Midbrain (tissue), 1 donor: ENCODE measurements around the gene CD6.

ENCODE experiments used
- DNase-seq: peaks from one replicate; lab custom pipeline; 2025; lab: John Stamatoyannopoulos, UW

CD6 gene

GRCh38 chr11:60984149-60984548 lies 12.7 kb downstream of the CD6 start:
- no peak for DNase-seq

DNA sequence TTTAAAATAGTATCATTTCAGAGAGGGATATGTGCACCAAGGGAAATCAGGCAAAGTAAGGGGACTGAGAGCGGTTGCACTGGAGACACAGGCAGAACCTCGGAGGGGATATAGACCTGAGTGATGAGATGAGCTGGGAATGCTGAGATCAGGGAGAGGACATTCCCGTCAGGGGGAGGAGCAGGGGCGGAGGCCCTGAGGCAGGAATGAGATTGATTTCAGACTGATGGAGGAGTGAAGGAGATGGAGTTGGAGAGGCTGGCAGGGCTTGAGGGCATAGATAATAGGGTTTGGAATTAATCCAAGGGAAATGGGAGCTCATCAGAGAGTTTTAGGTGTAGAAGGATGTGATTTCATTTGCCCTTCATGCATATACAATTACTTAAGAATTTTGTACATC lies 13.2 kb downstream of the CD6 start:
- DNase-seq, result no peak

GRCh38 chr11:60985501-60985900 lies 14.0 kb downstream of the CD6 start:
- DNase-seq, result no peak

DNA sequence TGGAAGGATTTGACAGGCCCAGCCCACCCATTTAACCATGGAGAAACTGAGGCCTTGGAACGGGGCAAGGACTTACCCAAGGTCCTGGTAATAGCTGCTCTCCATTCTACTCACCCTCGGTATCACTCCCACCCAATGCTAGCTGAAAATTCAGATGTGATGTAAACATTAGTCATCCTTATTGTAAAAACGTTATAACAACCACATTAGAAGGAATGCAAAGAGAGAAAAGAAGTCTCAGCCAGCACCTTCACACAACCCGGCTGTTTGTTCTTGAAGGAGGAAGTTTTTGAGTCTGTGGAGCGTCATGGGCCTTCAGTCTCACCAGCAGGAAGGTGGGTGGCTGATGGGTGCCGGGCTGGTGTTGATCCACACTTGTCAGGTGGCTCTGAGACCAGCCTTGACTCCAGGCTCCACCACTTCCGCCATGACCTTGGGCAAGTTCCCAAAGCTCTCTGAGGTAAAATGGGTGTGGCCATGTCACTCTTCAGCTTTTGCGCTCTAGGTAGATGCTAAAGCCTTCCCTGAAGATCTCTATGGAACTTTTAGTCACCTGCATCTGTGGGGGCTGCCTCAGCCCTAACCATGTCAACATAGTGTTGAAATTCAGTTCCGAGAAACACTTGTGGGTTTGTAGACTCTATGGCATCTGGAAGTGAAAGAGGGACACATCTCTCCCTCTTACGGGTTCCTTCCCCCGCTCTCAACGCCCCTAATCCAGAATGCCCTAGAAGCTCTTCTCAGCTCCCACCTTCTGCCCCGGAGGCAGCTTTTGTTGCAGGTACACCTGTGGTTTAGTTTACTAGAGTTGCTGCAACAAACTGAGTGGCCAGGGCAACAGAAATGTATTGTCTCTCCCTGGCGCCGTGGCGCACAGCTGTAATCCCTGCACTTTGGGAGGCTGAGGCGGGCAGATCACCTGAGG lies 14.8 kb downstream of the CD6 start:
- DNase-seq, result no peak

DNA sequence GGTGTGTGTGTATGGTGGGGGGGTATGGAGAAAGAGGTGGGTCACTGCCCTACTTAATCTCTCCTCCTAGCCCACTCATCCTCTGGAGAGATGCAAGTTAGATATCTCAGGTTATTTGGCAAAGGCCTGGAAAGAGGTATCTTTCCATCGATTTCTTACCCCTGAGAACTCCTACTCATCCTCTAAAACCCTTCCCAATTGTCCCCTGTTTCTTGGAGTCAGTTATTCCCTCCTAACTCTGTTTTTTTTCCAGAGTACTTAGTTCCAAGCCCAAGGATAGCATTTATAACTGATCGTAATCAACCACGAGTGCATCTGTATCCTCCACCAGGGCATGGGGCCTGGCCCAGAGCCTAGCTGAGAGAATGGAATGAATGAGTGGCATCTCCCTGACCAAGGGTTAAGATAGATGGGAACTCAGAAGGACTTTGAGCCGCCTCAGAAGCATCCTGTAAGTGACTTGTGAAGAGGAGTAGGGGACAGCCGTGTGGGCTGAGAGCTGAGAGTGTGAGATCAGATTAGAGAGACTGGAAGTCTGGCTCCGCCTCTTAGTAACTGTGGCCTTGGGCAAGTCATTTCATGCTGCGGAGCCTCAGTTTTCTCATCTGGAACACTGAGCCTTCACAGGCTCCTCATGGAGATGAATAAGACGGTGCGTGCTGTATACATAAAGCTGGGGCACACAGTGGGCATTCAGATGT lies 16.2 kb downstream of the CD6 start:
- DNase-seq, result no peak

DNA sequence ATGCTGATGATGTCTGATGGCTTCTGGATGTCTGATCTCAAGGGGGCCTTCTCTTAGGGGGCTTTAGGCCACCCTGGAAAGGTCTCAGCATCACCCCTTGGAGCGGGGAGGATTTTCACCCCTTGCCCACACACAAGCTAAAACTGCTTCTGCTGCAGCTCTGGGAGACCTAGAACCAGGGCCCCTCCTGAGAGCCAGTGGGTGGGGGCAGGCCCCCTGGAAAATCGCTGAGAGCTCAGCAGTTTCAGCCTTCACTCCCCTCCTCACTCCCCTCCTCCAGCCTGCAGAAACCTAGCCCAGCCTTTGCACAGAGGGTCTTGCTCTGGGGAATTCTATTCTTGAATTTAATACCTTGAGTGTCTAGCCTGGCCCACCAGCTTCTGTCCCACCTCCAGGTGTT lies 17.2 kb downstream of the CD6 start:
- no peak for DNase-seq

DNA sequence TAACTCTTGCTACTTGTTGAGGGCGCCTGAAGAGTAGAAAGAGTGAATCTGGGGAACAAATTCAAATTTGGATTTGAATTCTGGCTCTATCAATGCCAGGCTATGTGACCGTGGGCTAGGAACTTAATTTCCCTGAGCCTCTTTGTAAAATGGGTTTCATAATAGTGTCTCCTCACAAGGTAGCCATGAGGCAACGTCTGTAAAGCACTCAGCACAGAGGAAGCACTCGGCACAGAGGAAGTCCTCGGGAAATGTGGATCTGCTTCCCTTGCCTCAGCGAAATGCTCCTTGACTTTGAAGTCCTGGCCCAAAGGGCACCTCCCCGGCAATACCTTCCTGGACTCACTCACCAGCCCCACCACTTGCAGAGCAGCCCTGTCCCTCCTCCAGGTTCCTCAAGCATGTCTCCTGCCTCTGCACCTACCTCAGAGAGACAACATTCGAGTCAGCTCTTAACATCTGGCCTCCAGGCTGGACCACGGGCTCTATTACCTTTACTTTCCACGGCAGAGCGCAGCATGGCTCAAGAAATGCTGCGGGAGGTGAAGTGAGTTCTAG lies 17.7 kb downstream of the CD6 start:
- no peak for DNase-seq

- DNase-seq, result no peak
Observed at GRCh38 chr11:60991457-60991856, 20.0 kb downstream of the CD6 start.

GRCh38 chr11:60992842-60993409 lies 21.4 kb downstream of the CD6 start:
- no peak for DNase-seq

GRCh38 chr11:60993615-60994014 lies 22.1 kb downstream of the CD6 start:
- DNase-seq, result no peak

- no peak for DNase-seq
Observed at GRCh38 chr11:60994541-60995080, 23.1 kb downstream of the CD6 start.

DNA sequence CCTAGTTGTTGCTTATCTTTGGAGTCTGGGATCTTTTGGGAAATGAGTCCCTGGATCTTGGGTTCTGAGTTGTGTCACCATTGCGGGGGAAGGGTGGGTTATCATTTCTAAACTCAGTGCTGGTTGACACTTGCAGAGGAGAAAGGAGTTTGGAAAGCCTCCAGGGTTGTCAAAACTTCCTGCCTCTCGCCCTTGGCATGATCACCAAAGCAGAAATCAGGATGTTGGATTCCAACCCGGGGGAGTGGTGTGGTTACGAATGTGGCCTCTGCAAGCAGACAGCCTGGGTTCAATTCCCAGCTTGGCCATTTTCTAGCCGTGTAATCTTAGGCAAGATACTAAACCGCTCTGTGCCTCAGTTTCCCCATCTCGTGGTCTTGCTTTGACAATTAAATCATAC lies 24.3 kb downstream of the CD6 start:
- no peak for DNase-seq

DNA sequence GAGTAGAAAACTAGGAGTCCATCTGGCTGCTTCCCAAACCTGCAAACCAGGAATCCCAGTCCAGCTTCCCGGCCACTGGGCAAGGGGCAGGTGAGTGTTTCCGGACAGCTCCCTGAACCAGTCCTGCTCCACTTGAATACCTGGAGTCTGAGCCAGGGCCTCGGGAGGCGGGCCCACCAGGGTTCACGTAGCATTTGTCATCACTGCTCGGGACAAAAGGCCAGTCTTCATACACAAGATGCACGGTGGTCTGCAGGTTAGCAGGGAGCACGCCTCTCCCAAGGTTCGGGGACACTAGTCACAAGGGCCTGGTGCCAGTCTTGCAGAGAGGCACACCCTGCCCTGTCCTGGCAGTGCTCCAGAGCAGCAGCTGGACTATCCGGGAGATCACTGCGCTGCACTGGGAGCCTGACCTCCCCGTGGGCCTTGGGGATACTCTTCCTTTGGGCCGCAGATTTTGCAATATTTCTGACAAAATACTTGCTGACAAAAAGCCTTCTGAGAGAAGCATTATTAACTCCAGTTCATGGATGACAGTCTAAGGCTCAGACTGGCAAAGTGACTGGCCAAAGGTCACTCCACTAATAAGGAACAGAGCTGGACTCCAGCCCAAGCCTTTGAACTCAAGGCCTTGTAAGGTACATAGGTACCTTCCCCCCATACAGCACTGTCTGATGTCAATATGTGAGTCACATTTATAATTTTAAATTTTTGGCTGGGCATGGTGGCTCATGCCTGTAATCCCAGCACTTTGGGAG lies 25.1 kb downstream of the CD6 start:
- DNase-seq, result no peak

- no peak for DNase-seq
Observed at GRCh38 chr11:61000426-61000825, 28.9 kb downstream of the CD6 start.

GRCh38 chr11:61001931-61002330 lies 30.5 kb downstream of the CD6 start:
- no peak for DNase-seq

GRCh38 chr11:61002598-61002997 lies 31.1 kb downstream of the CD6 start:
- no peak for DNase-seq

GRCh38 chr11:61004180-61004611 lies 32.7 kb downstream of the CD6 start:
- DNase-seq, result no peak

DNA sequence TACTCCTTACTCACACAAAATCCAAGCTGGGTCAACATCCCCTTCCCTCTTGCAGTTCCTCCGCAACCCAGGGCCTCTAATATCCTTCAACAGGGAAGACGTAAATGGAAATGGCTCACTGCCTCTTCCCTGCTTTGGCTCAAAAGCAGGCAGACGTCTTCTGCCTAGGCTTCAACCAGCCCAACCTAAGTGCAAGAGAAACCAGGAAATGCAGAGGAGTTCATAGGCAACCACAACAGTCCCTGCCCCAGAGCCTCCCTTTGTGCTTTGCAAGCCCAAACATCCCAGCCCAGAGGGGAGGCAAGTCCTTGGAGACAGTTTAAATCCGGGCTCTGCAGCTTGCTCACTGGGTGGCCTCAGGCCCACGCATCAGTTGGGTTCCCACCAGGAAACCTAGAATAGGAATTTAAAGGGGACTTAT lies 33.3 kb downstream of the CD6 start:
- no peak for DNase-seq

DNA sequence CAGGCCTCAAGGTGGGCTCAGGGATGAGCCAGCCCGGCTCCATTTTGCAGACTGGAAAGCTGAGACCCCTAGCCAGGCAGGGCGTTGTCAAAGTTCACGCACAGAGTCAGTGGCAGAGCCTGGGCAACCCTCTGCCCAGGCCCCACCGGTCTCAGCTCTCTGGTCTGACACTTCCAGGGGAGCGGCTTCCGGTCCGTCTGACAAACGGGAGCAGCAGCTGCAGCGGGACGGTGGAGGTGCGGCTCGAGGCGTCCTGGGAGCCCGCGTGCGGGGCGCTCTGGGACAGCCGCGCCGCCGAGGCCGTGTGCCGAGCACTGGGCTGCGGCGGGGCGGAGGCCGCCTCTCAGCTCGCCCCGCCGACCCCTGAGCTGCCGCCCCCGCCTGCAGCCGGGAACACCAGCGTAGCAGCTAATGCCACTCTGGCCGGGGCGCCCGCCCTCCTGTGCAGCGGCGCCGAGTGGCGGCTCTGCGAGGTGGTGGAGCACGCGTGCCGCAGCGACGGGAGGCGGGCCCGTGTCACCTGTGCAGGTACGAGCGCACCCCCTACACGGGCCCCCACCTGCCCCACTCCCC lies 36.0 kb downstream of the CD6 start:
- no peak for DNase-seq

DNA sequence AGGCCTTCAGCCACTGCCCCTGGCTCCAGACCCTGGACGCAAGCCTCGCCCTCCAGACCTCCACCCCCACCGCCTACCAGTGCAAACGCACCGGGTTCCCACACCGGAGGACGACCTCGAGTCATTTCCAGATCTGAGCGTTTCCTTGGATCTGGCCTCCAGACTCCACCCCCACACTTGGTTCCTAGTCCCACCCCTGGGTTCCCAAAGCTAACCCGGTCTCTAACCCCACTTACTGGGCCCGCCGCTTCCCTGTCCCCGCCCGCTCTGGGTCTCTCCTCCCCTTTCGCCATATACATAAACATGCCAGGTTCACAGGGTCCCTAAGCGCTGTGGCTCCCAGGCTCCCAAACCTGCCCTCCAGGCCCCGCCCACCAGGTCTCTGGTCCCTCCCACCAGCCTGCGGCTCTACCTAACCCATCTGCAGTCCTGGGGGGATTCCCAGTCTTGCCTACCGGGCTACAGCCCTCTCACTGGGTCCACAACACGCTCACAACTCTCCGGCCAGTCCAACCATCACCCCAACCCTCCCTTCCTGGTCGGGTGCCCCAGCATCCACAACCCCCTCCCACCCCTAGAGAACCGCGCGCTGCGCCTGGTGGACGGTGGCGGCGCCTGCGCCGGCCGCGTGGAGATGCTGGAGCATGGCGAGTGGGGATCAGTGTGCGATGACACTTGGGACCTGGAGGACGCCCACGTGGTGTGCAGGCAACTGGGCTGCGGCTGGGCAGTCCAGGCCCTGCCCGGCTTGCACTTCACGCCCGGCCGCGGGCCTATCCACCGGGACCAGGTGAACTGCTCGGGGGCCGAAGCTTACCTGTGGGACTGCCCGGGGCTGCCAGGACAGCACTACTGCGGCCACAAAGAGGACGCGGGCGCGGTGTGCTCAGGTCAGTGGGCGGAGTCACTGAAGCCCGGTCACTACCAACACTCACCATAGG lies 36.7 kb downstream of the CD6 start:
- no peak for DNase-seq
